CD4-positive, CD25-positive, alpha-beta regulatory T cell (primary cell): Measurements from ENCODE around the gene SLC8B1. TPM values are rescaled to one million over a fixed set of nuclear protein-coding genes. Genes with fewer than 3 reads are reported as not detected.
"Not testable (repeated sequence)": the region's sequence is repeated elsewhere in the genome, so short reads cannot be mapped to it uniquely, and the experiment has no call there.

ENCODE experiments used
- ATAC-seq, 2 donors: fragments of 150-1000 bp; cut with Tn5 transposase; one replicate each; pipeline ENCODE4 v1.10.0; 2021; ENCODE audit warnings: low read depth in 2 of 2, moderate number of reproducible peaks in 2 of 2, moderate library complexity in 1 of 2
- DNase-seq, 3 donors: peaks; one replicate each; pipeline versions ENCODE4 v3.0.0 to v3.0.0-alpha.2; 2012 to 2022; ENCODE audit warnings: mixed read lengths in 1 of 3
- H3K27ac ChIP-seq: one replicate; pipeline ENCODE4 v1.7.0; 2013; ENCODE audit warnings: mild to moderate bottlenecking, low read length; ENCODE audit not compliant: insufficient read depth, poor library complexity, severe bottlenecking
- H3K27me3 ChIP-seq: one replicate; pipeline ENCODE4 v1.7.0; 2013; ENCODE audit warnings: low read length; ENCODE audit not compliant: control insufficient read depth, insufficient read depth
- H3K36me3 ChIP-seq: one replicate; pipeline ENCODE4 v1.7.0; 2013; ENCODE audit warnings: mild to moderate bottlenecking, low read length, moderate library complexity; ENCODE audit not compliant: control insufficient read depth, insufficient read depth
- H3K4me1 ChIP-seq: 2 replicates; pipeline ENCODE4 v1.7.0; 2013; ENCODE audit warnings: mild to moderate bottlenecking, low read length; ENCODE audit not compliant: insufficient read depth, control insufficient read depth, poor library complexity, severe bottlenecking
- H3K4me3 ChIP-seq: one replicate; pipeline ENCODE4 v1.7.0; 2013; ENCODE audit warnings: low read depth, mild to moderate bottlenecking, low read length, moderate library complexity
- H3K9me3 ChIP-seq, 2 experiments: 1 replicate in 1 of 2; 2 replicates in 1 of 2; pipeline ENCODE4 v1.7.0; 2013; ENCODE audit warnings: low read length in 2 of 2, mild to moderate bottlenecking in 1 of 2, moderate library complexity in 1 of 2; ENCODE audit not compliant: control insufficient read depth in 2 of 2
- H3K27ac Mint-ChIP-seq, 3 donors: one replicate each; pipeline ENCODE4 v1.8.0; 2020 to 2022; ENCODE audit warnings: mild to moderate bottlenecking in 3 of 3, mixed read lengths in 3 of 3, moderate library complexity in 2 of 3
- H3K27me3 Mint-ChIP-seq: one replicate; pipeline ENCODE4 v1.8.0; 2022; ENCODE audit warnings: mild to moderate bottlenecking, mixed read lengths
- H3K36me3 Mint-ChIP-seq: one replicate; pipeline ENCODE4 v1.8.0; 2020; ENCODE audit warnings: mixed read lengths
- H3K4me1 Mint-ChIP-seq, 4 donors: one replicate each; pipeline ENCODE4 v1.8.0; 2020 to 2022; ENCODE audit warnings: mixed read lengths in 4 of 4, mild to moderate bottlenecking in 1 of 4
- H3K4me3 Mint-ChIP-seq, 4 donors: one replicate each; pipeline ENCODE4 v1.8.0; 2020 to 2022; ENCODE audit warnings: mild to moderate bottlenecking in 4 of 4, mixed read lengths in 4 of 4, moderate library complexity in 3 of 4
- H3K9me3 Mint-ChIP-seq, 7 donors: one replicate each; pipeline ENCODE4 v1.8.0; 2020 to 2022; ENCODE audit warnings: mixed read lengths in 7 of 7, mild to moderate bottlenecking in 3 of 7, moderate library complexity in 2 of 7
- polyA plus RNA-seq, 4 donors: library from polyadenylated mRNA; unstranded; fragments of 300-500 nt; fragmentation: Illumina TruSeq; gene quantifications; one replicate each; pipeline ENCODE4 v1.2.3, GENCODE V29; 2021
- total RNA-seq: library from RNA; stranded (reverse); gene quantifications from one replicate; pipeline ENCODE4 v1.2.3, GENCODE V29; 2022

SLC8B1 gene
- total and polyA plus RNA-seq, 5 donors from 2014 or later = 47.4 to 95.0 (median 77.8) TPM

GRCh38 chr12:113361574-113362370 is 26.9 kb upstream of the SLC8B1 start:
- H3K27me3 ChIP-seq = no peaks in the 10 kb centered on the region
- H3K4me3 ChIP-seq = no peak overlapping the region
- peak overlapping the region; percentile 5 for H3K27ac ChIP-seq
- no peak for DNase-seq
- peaks cover 20% of the 10 kb centered on the region for H3K4me1 ChIP-seq
- ATAC-seq = no peak
- Mint-ChIP-seq H3K4me1 (peaks cover 9 to 28% (median 18%) of the 10 kb centered on the region in 4 donors), H3K9me3 (no peaks in the 10 kb centered on the region), H3K27me3 (no peaks in the 10 kb centered on the region), H3K27ac (peak overlapping the region in 1 of 3 donors; percentile 93), H3K4me3 (peak overlapping the region in 1 of 4 donors; percentile 70), H3K36me3 (peaks cover 18% of the 10 kb centered on the region)
- H3K36me3 ChIP-seq = no peaks in the 10 kb centered on the region
- H3K9me3 ChIP-seq = no peaks in the 10 kb centered on the region

- ATAC-seq (no peak), DNase-seq (no peak)
- Mint-ChIP-seq H3K27ac (peak overlapping the region in 2 of 3 donors; percentile 20 to 91), H3K4me3 (peak overlapping the region; percentile 86 to 94 (median 88)), H3K36me3 (peaks cover 10% of the 10 kb centered on the region), H3K27me3 (no peaks in the 10 kb centered on the region), H3K4me1 (peaks cover 5 to 28% (median 14%) of the 10 kb centered on the region in 4 donors), H3K9me3 (no peaks in the 10 kb centered on the region)
- no peak overlapping the region for H3K27ac ChIP-seq
- H3K9me3 ChIP-seq = no peaks in the 10 kb centered on the region
- H3K4me1 ChIP-seq = peaks cover 20% of the 10 kb centered on the region
- no peaks in the 10 kb centered on the region for H3K36me3 ChIP-seq
- no peak overlapping the region for H3K4me3 ChIP-seq
- no peaks in the 10 kb centered on the region for H3K27me3 ChIP-seq
These were observed 25.2 kb upstream of the SLC8B1 start for GRCh38 chr12:113359939-113360748.

- peak overlapping the region; percentile 79 for H3K27ac ChIP-seq
- peaks cover 20% of the 10 kb centered on the region for H3K4me1 ChIP-seq
- peaks cover 5% of the 10 kb centered on the region for H3K27me3 Mint-ChIP-seq
- no peaks in the 10 kb centered on the region for H3K9me3 ChIP-seq
- no peak for ATAC-seq
- H3K4me3 ChIP-seq = peak overlapping the region; percentile 57
- H3K9me3 Mint-ChIP-seq = no peaks in the 10 kb centered on the region
- no peaks in the 10 kb centered on the region for H3K27me3 ChIP-seq
- H3K4me3 Mint-ChIP-seq = peak overlapping the region; percentile 86 to 94 (median 88)
- peaks cover 5 to 27% (median 11%) of the 10 kb centered on the region in 4 donors for H3K4me1 Mint-ChIP-seq
- peak overlapping the region; percentile 86 to 91 (median 91) for H3K27ac Mint-ChIP-seq
- H3K36me3 ChIP-seq = no peaks in the 10 kb centered on the region
- DNase-seq = peak in 1 of 3 donors; percentile 6
- peaks cover 3% of the 10 kb centered on the region for H3K36me3 Mint-ChIP-seq
These were observed 24.4 kb upstream of the SLC8B1 start for GRCh38 chr12:113359133-113359938.

GRCh38 chr12:113358381-113359132 is 23.6 kb upstream of the SLC8B1 start, which contains the start of gene PLBD2:
PLBD2 (plus strand) TSS chr12:113358587; CDS start chr12:113358601, 14 bp downstream.
- Histone ChIP-seq H3K9me3 (no peaks in the 10 kb centered on the region), H3K4me3 (peak within 1 kb of the TSS; percentile 61), H3K27ac (peak within 1 kb of the TSS; percentile 79), H3K27me3 (no peaks in the 10 kb centered on the region), H3K36me3 (no peaks in the 10 kb centered on the region), H3K4me1 (peaks cover 20% of the 10 kb centered on the region)
- H3K4me1 Mint-ChIP-seq = peaks cover 5 to 26% (median 11%) of the 10 kb centered on the region in 4 donors
- H3K9me3 Mint-ChIP-seq = no peaks in the 10 kb centered on the region
- DNase-seq (peak; percentile 91 to 96 (median 94)), ATAC-seq (peak; percentile 91 to 95)
- peaks cover 10% of the 10 kb centered on the region for H3K27me3 Mint-ChIP-seq
- peak within 1 kb of the TSS; percentile 86 to 97 (median 92) for H3K27ac Mint-ChIP-seq
- H3K4me3 Mint-ChIP-seq = peak within 1 kb of the TSS; percentile 86 to 94 (median 92)
- no peaks in the 10 kb centered on the region for H3K36me3 Mint-ChIP-seq

- H3K4me3 ChIP-seq, H3K36me3 Mint-ChIP-seq, H3K9me3 Mint-ChIP-seq, H3K27ac ChIP-seq, ATAC-seq, H3K9me3 ChIP-seq, H3K27me3 ChIP-seq, H3K36me3 ChIP-seq, DNase-seq, H3K4me3 Mint-ChIP-seq: not testable (repeated sequence)
- H3K27ac Mint-ChIP-seq = peak overlapping the region in 1 of 3 donors; percentile 26
- H3K27me3 Mint-ChIP-seq = peaks cover 30% of the 10 kb centered on the region
- peaks cover 0 to 11% (median 3%) of the 10 kb centered on the region in 4 donors for H3K4me1 Mint-ChIP-seq
- H3K4me1 ChIP-seq = peaks cover 12% of the 10 kb centered on the region
These were observed 19.3 kb upstream of the SLC8B1 start for GRCh38 chr12:113354192-113354591.

- H3K9me3 ChIP-seq = no peaks in the 10 kb centered on the region
- Mint-ChIP-seq H3K27ac (peak overlapping the region in 1 of 3 donors; percentile 17), H3K27me3 (peaks cover 30% of the 10 kb centered on the region)
These were observed 16.2 kb upstream of the SLC8B1 start for GRCh38 chr12:113351089-113351488.

More at GRCh38 chr12:113351089-113351488, 16.2 kb upstream of the SLC8B1 start:
- Histone ChIP-seq H3K36me3 (no peaks in the 10 kb centered on the region), H3K4me1 (no peaks in the 10 kb centered on the region), H3K27ac (no peak overlapping the region), H3K4me3 (no peak overlapping the region), H3K27me3 (peaks cover 3% of the 10 kb centered on the region)
- ATAC-seq = no peak
- no peak for DNase-seq
- H3K36me3 Mint-ChIP-seq = no peaks in the 10 kb centered on the region
- peaks cover 0 to 2% (median 0%) of the 10 kb centered on the region in 4 donors for H3K4me1 Mint-ChIP-seq
- H3K4me3 Mint-ChIP-seq = no peak overlapping the region
- H3K9me3 Mint-ChIP-seq = no peaks in the 10 kb centered on the region
